IPS-20b (cell line): Measurements from ENCODE around the gene ST3GAL4.

ENCODE experiments used
- H3K27ac ChIP-seq: one replicate; pipeline ENCODE4 v1.5.1; 2013; ENCODE audit warnings: low read length
- H3K27me3 ChIP-seq: 2 replicates; pipeline ENCODE4 v1.6.1; 2013; ENCODE audit warnings: mild to moderate bottlenecking, low read length, inconsistent platforms; ENCODE audit not compliant: insufficient read depth
- H3K36me3 ChIP-seq: 2 replicates; pipeline ENCODE4 v1.6.1; 2013; ENCODE audit warnings: low read depth, mild to moderate bottlenecking, inconsistent platforms, low read length, moderate library complexity; ENCODE audit not compliant: insufficient read depth
- H3K4me1 ChIP-seq: 2 replicates; pipeline ENCODE4 v1.6.1; 2013; ENCODE audit warnings: mild to moderate bottlenecking, control low read depth, inconsistent platforms, low read length, moderate library complexity; ENCODE audit not compliant: insufficient read depth
- H3K4me3 ChIP-seq: 2 replicates; pipeline ENCODE4 v1.5.1; 2013; ENCODE audit warnings: mild to moderate bottlenecking, low read length, inconsistent platforms
- H3K9ac ChIP-seq: 2 replicates; pipeline ENCODE4 v1.6.1; 2013; ENCODE audit warnings: low read depth, mild to moderate bottlenecking, inconsistent platforms, low read length, moderate library complexity
- H3K9me3 ChIP-seq: 2 replicates; pipeline ENCODE4 v1.6.1; 2013; ENCODE audit warnings: mild to moderate bottlenecking, low read depth, low read length, inconsistent platforms; ENCODE audit not compliant: insufficient read depth

Gene ST3GAL4

GRCh38 chr11:126398721-126399120, 43.2 kb downstream of the ST3GAL4 start:
- Histone ChIP-seq H3K4me1 (peaks cover 9% of the 10 kb centered on the region), H3K36me3 (no peaks in the 10 kb centered on the region), H3K4me3 (no peak overlapping the region), H3K27ac (no peak overlapping the region), H3K9ac (no peak overlapping the region), H3K9me3 (no peaks in the 10 kb centered on the region), H3K27me3 (no peaks in the 10 kb centered on the region)

DNA sequence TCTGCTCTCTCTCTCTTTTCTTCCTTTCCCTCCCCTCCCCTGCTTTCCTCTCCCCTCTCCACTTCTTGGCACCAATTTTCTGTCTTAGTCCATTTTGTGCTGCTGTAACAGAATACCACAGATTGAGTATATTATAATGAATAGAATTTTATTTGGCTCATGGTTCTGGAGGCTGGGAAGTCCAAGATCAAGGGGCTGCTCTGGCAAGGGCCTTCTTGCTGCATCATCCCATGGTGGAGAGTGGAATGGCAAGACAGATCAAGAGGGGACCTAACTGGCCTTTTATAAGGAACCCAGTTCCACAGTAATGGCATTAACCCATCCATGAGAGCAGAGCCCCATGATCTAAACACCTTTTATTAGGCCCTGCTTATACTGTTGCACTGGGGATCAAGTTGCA, 44.5 kb downstream of the ST3GAL4 start:
- no peaks in the 10 kb centered on the region for H3K27me3 ChIP-seq

DNA sequence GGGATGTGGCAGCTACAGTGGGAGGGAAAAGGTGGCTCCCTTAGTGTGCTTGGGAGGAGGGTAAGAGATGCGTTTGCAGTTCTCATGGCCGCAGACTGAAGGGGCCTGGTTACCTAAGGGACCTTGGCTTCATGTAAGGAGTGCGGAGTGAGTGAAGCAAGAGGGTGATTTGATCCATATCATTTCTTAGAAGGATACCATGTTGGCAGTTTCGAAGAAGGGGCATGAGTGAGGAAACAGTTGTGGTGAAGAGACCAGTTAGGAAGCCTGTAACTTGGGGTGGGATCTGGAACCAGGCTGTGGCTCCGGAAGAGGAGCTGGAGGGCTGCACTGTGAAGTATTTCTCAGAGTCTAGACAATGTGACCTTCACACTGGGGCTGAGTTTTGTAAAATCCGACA, 45.0 kb downstream of the ST3GAL4 start:
- no peak overlapping the region for H3K9ac ChIP-seq
- H3K4me3 ChIP-seq, result no peak overlapping the region
- no peaks in the 10 kb centered on the region for H3K36me3 ChIP-seq
- H3K4me1 ChIP-seq, result peaks cover 18% of the 10 kb centered on the region
- H3K27ac ChIP-seq, result no peak overlapping the region
- no peaks in the 10 kb centered on the region for H3K27me3 ChIP-seq
- H3K9me3 ChIP-seq, result no peaks in the 10 kb centered on the region

More for the DNA sequence above, 44.5 kb downstream of the ST3GAL4 start:
- no peaks in the 10 kb centered on the region for H3K36me3 ChIP-seq
- no peak overlapping the region for H3K9ac ChIP-seq
- no peak overlapping the region for H3K27ac ChIP-seq
- H3K9me3 ChIP-seq, result no peaks in the 10 kb centered on the region
- H3K4me1 ChIP-seq, result peaks cover 18% of the 10 kb centered on the region
- no peak overlapping the region for H3K4me3 ChIP-seq

DNA sequence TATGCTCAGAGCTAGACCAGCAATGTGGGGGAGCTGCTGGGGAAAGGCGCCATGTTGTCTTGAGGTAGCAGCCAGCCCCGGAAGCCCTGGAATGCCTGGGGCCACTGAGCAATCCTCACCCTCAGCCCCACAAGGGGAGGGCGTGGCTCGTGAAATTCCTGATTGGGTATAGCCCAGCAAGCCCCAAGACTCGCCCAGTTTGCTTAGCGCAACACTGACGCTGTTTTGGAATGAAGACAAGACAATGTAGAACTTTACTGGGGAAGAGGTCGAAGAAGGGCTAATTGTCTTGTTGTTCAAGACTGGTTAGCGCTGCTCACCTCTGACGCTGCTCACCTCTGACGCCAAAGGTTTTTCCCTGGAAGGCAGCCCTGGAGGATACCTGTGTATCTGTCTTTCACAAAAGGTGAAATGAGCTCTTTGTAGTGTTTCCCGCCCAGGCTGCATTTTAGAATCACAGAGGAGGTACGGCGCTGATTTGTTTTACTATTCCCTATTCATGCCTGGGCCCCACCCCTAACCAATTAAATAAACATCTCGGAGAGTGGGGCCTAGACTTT, 47.6 kb downstream of the ST3GAL4 start:
- H3K27me3 ChIP-seq, result no peaks in the 10 kb centered on the region
- H3K9ac ChIP-seq, result no peak overlapping the region
- no peak overlapping the region for H3K4me3 ChIP-seq
- H3K27ac ChIP-seq, result no peak overlapping the region
- H3K4me1 ChIP-seq, result peaks cover 18% of the 10 kb centered on the region
- no peaks in the 10 kb centered on the region for H3K9me3 ChIP-seq
- H3K36me3 ChIP-seq, result peaks cover 10% of the 10 kb centered on the region; the same call in 1 of the 2 replicates

GRCh38 chr11:126403658-126404057, 48.2 kb downstream of the ST3GAL4 start:
- Histone ChIP-seq H3K27ac (no peak overlapping the region), H3K9me3 (no peaks in the 10 kb centered on the region), H3K4me1 (peaks cover 18% of the 10 kb centered on the region), H3K27me3 (no peaks in the 10 kb centered on the region), H3K4me3 (no peak overlapping the region), H3K36me3 (peaks cover 15% of the 10 kb centered on the region; the same call in 1 of the 2 replicates), H3K9ac (no peak overlapping the region; the same call in 1 of the 2 replicates)

DNA sequence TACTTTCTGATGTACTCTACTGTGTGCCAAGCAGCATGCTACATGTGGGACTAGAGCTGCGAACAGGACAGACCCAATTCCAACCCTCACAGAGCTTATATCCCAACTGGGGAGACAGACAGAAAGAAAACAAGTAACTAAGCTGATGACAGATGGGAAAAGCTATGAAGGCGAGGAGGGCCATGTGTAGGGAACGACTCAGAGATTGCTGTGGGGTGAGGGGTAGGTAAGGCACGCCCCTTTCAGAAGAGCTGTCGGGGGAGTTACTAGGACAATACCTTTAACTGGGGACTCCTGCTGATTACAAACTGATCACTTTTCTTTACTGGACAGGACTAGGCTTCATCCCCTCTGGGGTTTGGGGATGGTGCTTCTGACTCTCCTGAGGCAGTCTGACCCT, 48.9 kb downstream of the ST3GAL4 start:
- H3K36me3 ChIP-seq, result peaks cover 20% of the 10 kb centered on the region; the same call in 1 of the 2 replicates
- no peaks in the 10 kb centered on the region for H3K9me3 ChIP-seq
- peaks cover 18% of the 10 kb centered on the region for H3K4me1 ChIP-seq
- H3K27me3 ChIP-seq, result no peaks in the 10 kb centered on the region
- H3K4me3 ChIP-seq, result no peak overlapping the region
- H3K9ac ChIP-seq, result no peak overlapping the region
- no peak overlapping the region for H3K27ac ChIP-seq

GRCh38 chr11:126405374-126405773, 49.9 kb downstream of the ST3GAL4 start:
- Histone ChIP-seq H3K4me1 (peaks cover 18% of the 10 kb centered on the region), H3K27me3 (no peaks in the 10 kb centered on the region), H3K27ac (no peak overlapping the region), H3K36me3 (peaks cover 21% of the 10 kb centered on the region; the same call in 1 of the 2 replicates), H3K9ac (no peak overlapping the region), H3K9me3 (no peaks in the 10 kb centered on the region), H3K4me3 (no peak overlapping the region)

GRCh38 chr11:126405906-126406305, 50.4 kb downstream of the ST3GAL4 start:
- Histone ChIP-seq H3K9ac (no peak overlapping the region), H3K27ac (no peak overlapping the region), H3K4me1 (peaks cover 18% of the 10 kb centered on the region), H3K27me3 (no peaks in the 10 kb centered on the region), H3K4me3 (no peak overlapping the region), H3K9me3 (no peaks in the 10 kb centered on the region), H3K36me3 (peaks cover 21% of the 10 kb centered on the region)

DNA sequence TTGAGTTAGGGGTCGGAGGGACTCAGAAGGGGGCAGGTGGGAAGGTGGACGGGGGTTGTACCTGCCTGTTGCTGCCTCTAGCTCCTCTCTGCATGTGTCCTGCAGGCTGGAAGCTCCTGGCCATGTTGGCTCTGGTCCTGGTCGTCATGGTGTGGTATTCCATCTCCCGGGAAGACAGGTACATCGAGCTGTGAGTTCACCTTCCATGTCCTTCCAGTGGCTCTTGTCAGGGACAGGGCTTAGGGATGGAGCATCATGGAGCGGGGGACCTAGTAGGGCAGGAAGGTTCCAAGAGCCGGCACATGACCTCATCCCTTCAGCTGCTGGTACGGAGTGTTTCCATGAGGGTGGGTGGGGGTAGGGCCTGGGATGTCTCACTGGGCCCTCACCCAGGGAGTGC, 50.9 kb downstream of the ST3GAL4 start:
- Histone ChIP-seq H3K4me1 (peaks cover 18% of the 10 kb centered on the region), H3K4me3 (no peak overlapping the region), H3K27ac (no peak overlapping the region), H3K9ac (no peak overlapping the region), H3K27me3 (no peaks in the 10 kb centered on the region), H3K36me3 (peaks cover 21% of the 10 kb centered on the region), H3K9me3 (no peaks in the 10 kb centered on the region)

DNA sequence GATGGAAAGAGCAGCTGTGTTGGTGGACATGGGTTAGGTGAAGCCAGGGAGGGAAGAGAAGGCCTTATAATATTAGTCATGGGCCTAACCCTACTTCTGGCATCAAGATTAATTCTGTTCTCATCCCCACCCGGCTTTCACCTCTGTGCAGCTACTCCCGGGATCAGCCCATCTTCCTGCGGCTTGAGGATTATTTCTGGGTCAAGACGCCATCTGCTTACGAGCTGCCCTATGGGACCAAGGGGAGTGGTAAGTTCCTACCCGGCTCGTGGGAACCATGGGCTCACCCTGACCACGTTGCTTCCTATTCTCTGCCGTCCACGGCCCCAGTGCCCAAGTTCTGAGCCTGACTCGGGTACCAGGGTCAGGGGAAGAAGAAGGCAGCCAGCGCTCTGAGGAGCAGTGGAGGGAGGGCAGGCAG, 51.6 kb downstream of the ST3GAL4 start:
- H3K36me3 ChIP-seq, result peaks cover 21% of the 10 kb centered on the region
- no peaks in the 10 kb centered on the region for H3K27me3 ChIP-seq
- H3K4me3 ChIP-seq, result no peak overlapping the region
- no peak overlapping the region for H3K9ac ChIP-seq
- peaks cover 18% of the 10 kb centered on the region for H3K4me1 ChIP-seq
- H3K27ac ChIP-seq, result no peak overlapping the region
- H3K9me3 ChIP-seq, result no peaks in the 10 kb centered on the region

DNA sequence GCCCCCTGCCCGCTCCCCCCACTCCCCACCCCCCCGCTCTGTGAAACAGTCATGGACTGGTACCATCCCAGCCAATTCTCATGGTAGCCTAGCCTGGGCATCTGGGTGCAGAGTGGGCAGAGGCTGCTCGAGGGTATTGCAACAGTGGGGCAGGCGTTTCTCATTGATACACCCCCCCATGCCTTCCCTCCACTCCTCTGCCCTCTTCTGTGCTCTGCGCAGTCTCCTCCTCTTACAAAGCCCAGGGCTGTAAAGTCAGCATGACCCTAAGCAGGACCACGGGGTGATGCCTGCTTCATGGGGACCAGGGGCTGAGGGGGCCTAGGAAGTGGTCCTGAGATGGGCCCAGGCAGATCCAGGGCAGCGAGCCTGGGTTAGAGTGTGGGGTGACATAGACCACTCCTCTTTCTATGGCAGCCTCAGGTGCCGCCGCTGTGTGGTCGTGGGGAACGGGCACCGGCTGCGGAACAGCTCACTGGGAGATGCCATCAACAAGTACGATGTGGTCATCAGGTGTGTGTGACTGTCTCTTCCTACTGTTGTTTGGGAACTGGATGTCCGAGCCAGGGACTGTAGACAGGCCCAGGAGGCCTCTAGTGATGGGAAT, 52.3 kb downstream of the ST3GAL4 start:
- Histone ChIP-seq H3K9ac (no peak overlapping the region), H3K27ac (no peak overlapping the region), H3K9me3 (no peaks in the 10 kb centered on the region), H3K4me3 (no peak overlapping the region), H3K36me3 (peaks cover 21% of the 10 kb centered on the region), H3K27me3 (no peaks in the 10 kb centered on the region), H3K4me1 (peaks cover 15% of the 10 kb centered on the region)

GRCh38 chr11:126408496-126408895, 53.0 kb downstream of the ST3GAL4 start:
- H3K27ac ChIP-seq, result no peak overlapping the region
- H3K36me3 ChIP-seq, result peaks cover 24% of the 10 kb centered on the region
- no peaks in the 10 kb centered on the region for H3K9me3 ChIP-seq
- no peak overlapping the region for H3K9ac ChIP-seq
- H3K27me3 ChIP-seq, result no peaks in the 10 kb centered on the region
- H3K4me1 ChIP-seq, result peaks cover 12% of the 10 kb centered on the region; the same call in 1 of the 2 replicates
- no peak overlapping the region for H3K4me3 ChIP-seq
